ENCODE data around the gene LIN28A.

The LIN28A gene

DNA sequence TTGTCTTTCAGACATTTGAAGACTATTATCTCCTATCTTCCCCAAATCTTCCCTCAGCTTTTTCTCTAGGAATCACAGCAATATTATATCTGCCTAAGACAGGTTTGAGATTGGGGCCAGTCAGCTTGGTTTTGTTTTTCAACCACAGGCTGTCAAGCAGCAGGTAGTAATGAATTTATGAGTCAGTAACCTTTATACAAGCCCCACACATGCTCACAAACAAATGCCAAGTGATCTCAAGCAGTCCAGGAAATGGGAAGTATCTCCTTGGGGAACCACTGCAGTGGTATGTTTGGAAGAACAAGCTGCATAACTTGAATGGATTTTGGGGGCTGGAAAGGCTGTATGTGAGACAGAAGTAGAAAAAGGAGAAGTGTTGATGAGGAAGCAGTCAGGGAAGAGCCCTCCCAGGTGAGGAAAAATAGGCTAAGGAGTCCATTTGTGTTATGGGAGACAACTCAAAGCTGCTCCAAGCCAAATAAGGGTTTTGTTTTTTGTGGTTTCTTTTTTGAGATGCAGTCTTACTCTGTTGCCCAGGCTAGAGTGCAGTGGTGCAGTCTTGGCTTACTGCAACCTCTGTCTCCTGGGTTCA is 23.6 kb downstream of the LIN28A start:
- DNase-seq (ENCODE audit: low read depth in 2 of 2): no peak

DNA sequence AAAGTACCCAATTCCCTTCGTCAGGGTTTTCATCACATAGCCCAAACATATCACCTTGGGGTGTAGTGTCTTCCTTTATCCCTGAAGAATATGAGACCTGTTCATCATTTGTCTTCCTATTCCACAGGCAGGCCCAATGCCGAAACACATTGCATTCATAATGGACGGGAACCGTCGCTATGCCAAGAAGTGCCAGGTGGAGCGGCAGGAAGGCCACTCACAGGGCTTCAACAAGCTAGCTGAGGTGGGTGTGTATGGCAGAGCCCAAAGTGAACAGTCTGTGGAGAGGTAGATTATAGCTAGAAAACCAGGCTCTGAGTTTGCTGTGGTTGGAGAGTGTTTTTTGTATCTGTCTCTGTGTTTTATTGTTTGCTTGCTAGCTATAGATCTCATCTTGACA is 27.4 kb downstream of the LIN28A start:
- DNase-seq (ENCODE audit: low read depth in 2 of 2): no peak

- no peak for DNase-seq (ENCODE audit: low read depth in 2 of 2)
Observed at GRCh38 chr1:26440259-26440658, 29.6 kb downstream of the LIN28A start.

GRCh38 chr1:26449868-26450267 is 39.3 kb downstream of the LIN28A start:
- no peak for DNase-seq (ENCODE audit: low read depth in 2 of 2)

GRCh38 chr1:26450908-26451307 is 40.3 kb downstream of the LIN28A start:
- DNase-seq (ENCODE audit: low read depth in 2 of 2): no peak

- DNase-seq (ENCODE audit: low read depth in 2 of 2): no peak
Observed at GRCh38 chr1:26452459-26453183, 42.0 kb downstream of the LIN28A start.

DNA sequence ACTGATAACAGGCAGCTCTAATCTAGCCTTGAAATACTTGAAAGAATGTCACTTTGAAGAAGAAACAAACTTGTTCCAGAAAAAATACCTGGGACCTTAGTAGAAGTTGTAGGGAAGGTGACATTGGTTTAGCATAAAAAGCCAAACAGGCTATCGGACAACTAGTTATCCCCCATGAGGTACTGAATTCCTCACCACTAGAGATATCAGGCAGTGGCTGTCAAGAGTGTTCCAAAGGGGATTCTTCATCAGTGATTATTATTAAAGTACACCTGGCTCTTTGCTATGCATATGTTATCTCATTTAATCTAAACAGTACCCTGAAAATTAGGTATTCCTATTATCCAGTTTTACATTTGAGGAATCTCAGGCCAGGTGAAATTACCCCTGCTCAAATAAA is 48.5 kb downstream of the LIN28A start:
- DNase-seq (ENCODE audit: low read depth in 2 of 2): no peak

GRCh38 chr1:26459573-26460031 is 49.0 kb downstream of the LIN28A start:
- no peak for DNase-seq (ENCODE audit: low read depth in 2 of 2)

GRCh38 chr1:26468911-26469310 is 58.3 kb downstream of the LIN28A start:
- DNase-seq (ENCODE audit: low read depth in 2 of 2): no peak

DNA sequence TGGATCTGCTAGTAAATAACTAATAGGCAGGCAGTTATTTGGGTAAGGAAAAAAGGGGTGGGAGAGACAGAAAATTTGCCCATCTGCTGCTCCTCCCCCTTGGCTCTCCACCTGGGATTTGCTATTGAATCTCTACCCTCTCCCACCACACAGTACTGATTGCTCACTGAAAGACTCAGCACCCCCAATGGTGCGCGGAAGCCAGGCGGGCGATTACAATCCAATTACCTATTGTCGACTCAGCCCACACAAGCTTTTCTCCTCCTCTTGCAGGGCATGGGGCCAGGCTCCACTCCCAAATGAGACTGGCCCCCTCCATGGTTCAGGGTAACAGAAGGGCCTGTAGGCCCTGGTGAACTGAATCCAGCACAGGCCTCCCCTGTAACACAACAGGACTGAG is 58.9 kb downstream of the LIN28A start:
- DNase-seq (ENCODE audit: low read depth in 2 of 2): no peak

- DNase-seq (ENCODE audit: low read depth in 2 of 2): no peak
Observed at GRCh38 chr1:26470878-26471497, 60.4 kb downstream of the LIN28A start.

DNA sequence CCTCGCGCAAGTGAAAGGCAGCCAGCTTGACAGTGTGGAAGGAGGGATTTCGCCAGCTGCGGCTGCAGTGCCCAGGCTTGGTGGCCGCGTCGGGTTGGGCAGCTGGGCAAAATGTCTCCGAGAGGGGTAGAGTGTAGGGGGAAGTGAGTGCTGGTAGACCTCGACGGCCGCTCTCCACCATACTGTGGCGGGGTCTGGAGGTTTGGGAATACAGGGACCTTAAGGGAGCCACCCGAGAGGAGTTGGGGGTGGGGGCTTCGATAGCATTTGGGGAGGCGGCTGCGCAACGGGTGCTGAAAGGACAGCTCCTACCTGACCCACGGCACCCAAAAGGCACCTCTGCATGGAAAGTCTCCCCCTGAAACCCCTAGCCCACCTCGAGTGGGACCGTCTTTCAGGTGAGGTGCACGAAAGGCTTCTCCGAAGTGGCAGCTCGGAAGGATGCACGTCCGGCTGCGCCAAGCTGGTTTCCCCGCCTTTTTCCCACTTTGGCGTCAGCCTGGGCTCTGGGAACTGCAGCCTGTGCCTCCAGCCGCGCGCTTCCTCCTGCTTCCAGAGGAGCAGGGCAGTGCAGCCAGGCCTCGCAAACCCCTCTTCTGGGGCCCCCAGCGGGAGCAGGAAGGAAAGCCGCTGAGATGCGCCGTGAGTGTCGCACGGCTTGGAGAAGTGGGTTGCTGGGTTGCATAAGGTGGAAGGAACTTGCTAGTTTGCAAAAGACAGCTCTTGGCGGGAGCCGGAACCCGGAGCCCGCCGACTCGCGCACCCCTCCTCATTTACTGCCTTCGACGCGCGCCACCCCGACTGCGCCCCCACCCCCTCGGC is 61.1 kb downstream of the LIN28A start:
- DNase-seq (ENCODE audit: low read depth in 2 of 2): peak; percentile 9

GRCh38 chr1:26472320-26472900 is 61.8 kb downstream of the LIN28A start, which contains the start of gene HMGN2:
TSS of gene HMGN2 (plus strand) at chr1:26472440. CDS start at chr1:26472613, 173 bp downstream.
- peak; percentile 78 to 79 for DNase-seq (ENCODE audit: low read depth in 2 of 2)

- peak; percentile 93 for DNase-seq (ENCODE audit: low read depth in 2 of 2)
Observed at GRCh38 chr1:26472901-26473845, 62.6 kb downstream of the LIN28A start.

DNA sequence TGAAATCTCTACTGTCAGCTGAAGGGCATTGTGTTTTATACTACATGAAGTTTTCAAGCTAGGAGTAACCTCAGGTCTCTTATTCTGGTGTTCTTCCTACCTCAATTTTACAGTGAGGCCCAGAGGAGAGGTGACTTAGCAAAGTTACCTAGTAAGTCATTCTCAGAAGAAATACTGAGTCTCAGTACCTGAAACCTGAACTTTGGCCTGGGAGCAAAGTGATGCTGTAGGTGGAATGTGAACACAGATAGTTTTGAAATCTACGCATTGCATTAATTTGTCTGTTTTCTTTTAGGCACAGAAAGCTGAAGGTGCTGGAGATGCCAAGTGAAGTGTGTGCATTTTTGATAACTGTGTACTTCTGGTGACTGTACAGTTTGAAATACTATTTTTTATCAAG is 64.2 kb downstream of the LIN28A start:
- DNase-seq (ENCODE audit: low read depth in 2 of 2): no peak

- DNase-seq (ENCODE audit: low read depth in 2 of 2): no peak
Observed at GRCh38 chr1:26475989-26476388, 65.4 kb downstream of the LIN28A start.

DNA sequence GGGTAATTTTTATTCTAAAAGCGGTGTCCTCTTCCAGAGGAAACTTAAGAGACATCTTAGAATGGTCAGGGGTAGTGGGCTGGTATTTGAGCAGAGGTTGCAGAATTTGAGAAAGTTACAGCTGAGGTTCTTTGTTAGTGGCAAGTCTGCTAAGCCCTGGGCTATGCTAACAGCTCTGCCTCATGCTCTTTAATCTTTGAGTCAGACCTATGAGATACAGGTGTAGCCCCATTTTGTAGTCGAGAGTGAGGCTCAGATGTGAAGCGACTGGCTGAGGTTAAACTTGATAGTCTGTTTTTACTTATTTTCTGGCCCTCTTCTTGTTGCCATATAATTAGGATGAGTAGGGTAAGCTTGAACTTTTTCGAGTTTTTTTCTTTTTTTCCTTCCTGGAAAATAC is 66.3 kb downstream of the LIN28A start:
- no peak for DNase-seq (ENCODE audit: low read depth in 2 of 2)

- DNase-seq (ENCODE audit: low read depth in 2 of 2): no peak
Observed at GRCh38 chr1:26477446-26478152, 67.0 kb downstream of the LIN28A start.

DNA sequence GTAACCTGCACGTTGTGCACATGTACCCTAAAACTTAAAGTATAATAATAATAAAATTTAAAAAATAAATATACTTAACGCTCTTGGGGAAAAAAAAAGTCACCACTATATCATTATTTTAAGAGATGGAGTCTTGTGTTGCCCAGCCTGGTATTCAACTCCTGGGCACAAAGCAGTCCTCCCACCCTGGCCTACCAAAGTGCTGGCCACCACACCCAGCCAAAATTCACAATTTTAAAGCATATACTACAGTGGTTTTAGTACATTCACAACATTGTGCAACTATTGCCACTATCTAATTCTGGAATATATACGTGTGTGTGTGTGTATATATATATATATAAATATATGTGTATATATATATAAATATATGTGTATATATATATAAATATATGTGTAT is 67.5 kb downstream of the LIN28A start:
- DNase-seq (ENCODE audit: low read depth in 2 of 2): no peak

- DNase-seq (ENCODE audit: low read depth in 2 of 2): no peak
Observed at GRCh38 chr1:26478988-26479387, 68.4 kb downstream of the LIN28A start.
